ENCODE measurements around the gene PRKN. TPM values are rescaled to one million over a fixed set of nuclear protein-coding genes. Genes with fewer than 3 reads are reported as not detected.
"Not testable (repeated sequence)": the region's sequence is repeated elsewhere in the genome, so short reads cannot be mapped to it uniquely, and the experiment has no call there.

Gene PRKN
- total and polyA plus RNA-seq, 9 donors = 3.0 to 15.0 (median 9.2) TPM

DNA sequence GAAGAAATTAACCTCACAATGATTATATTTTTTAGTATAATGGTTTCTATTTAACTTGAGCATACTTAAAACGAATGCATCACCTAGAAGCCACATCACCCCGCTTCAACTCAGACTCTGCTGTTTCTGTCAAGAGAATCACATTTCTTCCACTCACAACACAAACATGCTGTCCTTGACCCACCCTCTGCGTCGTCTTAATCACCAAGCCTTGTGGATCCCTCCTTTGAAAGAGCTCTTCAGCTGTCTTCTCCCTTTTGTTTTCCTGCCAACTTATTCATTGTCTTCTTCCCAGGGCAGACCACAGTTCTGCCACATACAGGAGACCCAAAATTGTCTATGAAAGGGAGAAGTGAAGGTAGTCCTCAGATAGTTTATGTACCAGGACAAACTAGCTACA, 858.1 kb downstream of the PRKN start:
- TF ChIP-seq EP300 (IDR thresholded peaks at IDR 0.05) = no peak
- H3K4me3 ChIP-seq = no peak overlapping the region
- intact Hi-C loops (cut with DNase I) = no loop called here
- no peaks in the 10 kb centered on the region for H3K27me3 ChIP-seq
- no peaks in the 10 kb centered on the region for H3K4me1 ChIP-seq (ENCODE audit: insufficient read depth)
- 27 to 37% (median 34%) methylated on average over 4 of the region's 4 CpGs for WGBS, 3 donors
- no peak overlapping the region for H3K27ac ChIP-seq
- H3K36me3 ChIP-seq = no peaks in the 10 kb centered on the region
- no peaks in the 10 kb centered on the region for H3K9me3 ChIP-seq
- no peak for DNase-seq

DNA sequence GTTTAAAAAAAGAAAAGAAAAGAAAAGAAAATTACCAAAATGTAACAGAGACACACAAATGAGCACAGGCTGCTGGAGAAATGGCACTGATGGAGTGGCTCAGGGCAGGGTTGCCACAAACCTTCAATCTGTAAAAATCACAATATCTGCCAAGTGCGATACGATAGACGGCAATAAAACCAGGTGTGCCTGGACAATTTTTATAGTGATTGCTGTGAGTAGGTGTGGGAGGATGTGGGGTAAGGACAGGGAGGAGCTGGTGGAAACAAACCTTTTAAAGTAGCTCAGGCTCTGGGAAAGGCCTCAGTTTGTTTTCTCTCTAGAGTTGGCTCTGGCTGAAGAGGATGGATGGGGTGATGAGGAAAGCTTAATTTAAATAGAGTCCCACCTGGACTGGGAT, 861.0 kb downstream of the PRKN start:
- 94 to 99% (median 94%) methylated on average over 3 of the region's 3 CpGs for WGBS, 3 donors
- intact Hi-C loops (cut with DNase I) = no loop called here
- no peak for TF ChIP-seq EP300 (IDR thresholded peaks at IDR 0.05)
- TF ChIP-seq, protein P1, sequence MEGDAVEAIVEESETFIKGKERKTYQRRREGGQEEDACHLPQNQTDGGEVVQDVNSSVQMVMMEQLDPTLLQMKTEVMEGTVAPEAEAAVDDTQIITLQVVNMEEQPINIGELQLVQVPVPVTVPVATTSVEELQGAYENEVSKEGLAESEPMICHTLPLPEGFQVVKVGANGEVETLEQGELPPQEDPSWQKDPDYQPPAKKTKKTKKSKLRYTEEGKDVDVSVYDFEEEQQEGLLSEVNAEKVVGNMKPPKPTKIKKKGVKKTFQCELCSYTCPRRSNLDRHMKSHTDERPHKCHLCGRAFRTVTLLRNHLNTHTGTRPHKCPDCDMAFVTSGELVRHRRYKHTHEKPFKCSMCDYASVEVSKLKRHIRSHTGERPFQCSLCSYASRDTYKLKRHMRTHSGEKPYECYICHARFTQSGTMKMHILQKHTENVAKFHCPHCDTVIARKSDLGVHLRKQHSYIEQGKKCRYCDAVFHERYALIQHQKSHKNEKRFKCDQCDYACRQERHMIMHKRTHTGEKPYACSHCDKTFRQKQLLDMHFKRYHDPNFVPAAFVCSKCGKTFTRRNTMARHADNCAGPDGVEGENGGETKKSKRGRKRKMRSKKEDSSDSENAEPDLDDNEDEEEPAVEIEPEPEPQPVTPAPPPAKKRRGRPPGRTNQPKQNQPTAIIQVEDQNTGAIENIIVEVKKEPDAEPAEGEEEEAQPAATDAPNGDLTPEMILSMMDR (IDR thresholded peaks at IDR 0.05) = no peak
- TF ChIP-seq POLR2A (IDR thresholded peaks at IDR 0.05) = no peak
- Histone ChIP-seq H3K27ac (no peak overlapping the region), H3K36me3 (no peaks in the 10 kb centered on the region), H3K27me3 (no peaks in the 10 kb centered on the region), H3K9me3 (no peaks in the 10 kb centered on the region), H3K4me3 (no peak overlapping the region), H3K4me1 (ENCODE audit: insufficient read depth) (no peaks in the 10 kb centered on the region)
- DNase-seq = no peak

DNA sequence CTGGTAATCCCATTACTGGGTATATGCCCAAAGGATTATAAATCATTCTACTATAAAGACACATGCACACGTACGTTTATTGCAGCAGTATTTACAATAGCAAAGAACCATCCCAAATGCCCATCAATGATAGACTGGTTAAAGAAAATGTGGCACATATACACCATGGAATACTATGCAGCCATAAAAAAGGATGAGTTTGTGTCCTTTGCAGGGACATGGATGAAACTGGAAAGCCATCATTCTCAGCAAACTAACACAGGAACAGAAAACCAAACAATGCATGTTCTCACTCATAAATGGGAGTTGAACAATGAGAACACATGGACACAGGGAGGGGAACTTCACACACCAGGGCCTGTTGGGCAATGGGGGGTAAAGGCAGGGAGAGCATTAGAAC, 866.5 kb downstream of the PRKN start:
- H3K36me3 ChIP-seq; H3K4me3 ChIP-seq; H3K27ac ChIP-seq; H3K4me1 ChIP-seq (ENCODE audit: insufficient read depth); intact Hi-C loops (cut with DNase I); H3K27me3 ChIP-seq; H3K9me3 ChIP-seq; DNase-seq: not testable (repeated sequence)
- WGBS, 3 donors = 45 to 91% (median 91%) methylated on average over 2 of the region's 2 CpGs

DNA sequence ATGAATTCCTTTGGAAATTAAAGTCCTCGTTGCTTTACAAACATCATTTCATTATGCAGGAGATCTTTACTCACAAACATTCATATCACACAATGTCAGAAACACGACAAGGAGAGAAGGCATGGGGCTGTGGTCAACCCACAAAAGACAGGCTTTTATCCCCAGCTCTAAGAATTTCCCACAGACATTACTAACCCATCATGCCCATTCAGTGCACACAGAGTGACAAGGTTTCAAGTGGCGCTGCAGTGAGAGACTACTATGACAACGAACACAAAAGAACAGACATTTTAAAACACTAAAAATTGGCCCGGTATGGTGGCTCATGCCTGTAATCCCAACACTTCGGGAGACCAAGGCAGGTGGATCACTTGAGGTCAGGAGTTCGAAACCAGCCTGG, 873.9 kb downstream of the PRKN start:
- intact Hi-C loops (cut with DNase I) = no loop called here
- TF ChIP-seq, protein P1 (IDR thresholded peaks at IDR 0.05) = no peak
- no peaks in the 10 kb centered on the region for H3K9me3 ChIP-seq
- no peak overlapping the region for H3K4me3 ChIP-seq
- WGBS, 3 donors = 83 to 86% (median 84%) methylated on average over 7 of the region's 7 CpGs
- no peaks in the 10 kb centered on the region for H3K4me1 ChIP-seq (ENCODE audit: insufficient read depth)
- H3K36me3 ChIP-seq = no peaks in the 10 kb centered on the region
- no peak overlapping the region for H3K27ac ChIP-seq
- no peak for DNase-seq
- H3K27me3 ChIP-seq = no peaks in the 10 kb centered on the region

DNA sequence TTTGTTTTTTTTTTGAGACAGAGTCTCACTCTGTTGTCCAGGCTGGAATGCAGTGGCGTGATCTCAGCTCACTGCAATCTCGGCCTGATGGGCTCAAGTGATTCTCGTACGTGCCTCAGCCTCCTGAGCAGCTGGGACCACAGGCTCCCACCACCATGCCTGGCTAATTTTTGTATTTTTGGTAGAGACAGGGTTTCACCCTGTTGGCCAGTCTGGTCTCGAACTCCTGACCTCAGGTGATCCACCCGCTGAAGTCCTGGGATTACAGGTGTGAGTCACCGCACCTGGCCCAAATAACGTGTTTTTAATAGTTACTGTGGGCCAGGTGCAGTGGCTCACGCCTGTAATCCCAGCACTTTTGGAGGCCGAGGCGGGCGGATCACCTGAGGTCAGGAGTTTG, 876.1 kb downstream of the PRKN start:
- H3K4me1 ChIP-seq (ENCODE audit: insufficient read depth); H3K27me3 ChIP-seq; H3K9me3 ChIP-seq; DNase-seq; H3K36me3 ChIP-seq; H3K4me3 ChIP-seq; H3K27ac ChIP-seq; intact Hi-C loops (cut with DNase I): not testable (repeated sequence)
- 97 to 98% (median 97%) methylated on average over 12 of the region's 12 CpGs for WGBS, 3 donors

DNA sequence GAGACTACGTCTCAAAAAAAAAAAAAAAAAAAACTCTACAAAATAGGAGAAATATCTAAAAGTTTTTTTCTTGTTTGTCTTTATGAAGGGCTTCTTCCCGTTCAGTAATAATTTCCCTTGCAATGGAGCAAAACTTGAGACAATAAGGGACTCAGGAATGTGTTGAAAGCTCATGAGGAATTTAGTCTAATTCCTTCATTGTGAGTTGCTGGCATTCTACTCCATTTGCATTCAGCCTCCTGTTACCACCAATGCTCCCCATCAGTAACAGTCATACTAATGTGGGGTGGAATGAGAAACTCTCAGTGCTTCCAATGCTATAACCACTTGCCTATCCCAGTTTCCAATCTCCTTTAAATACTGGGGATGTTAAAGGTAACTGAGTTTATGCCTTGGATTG, 877.0 kb downstream of the PRKN start:
- H3K4me1 ChIP-seq (ENCODE audit: insufficient read depth) = no peaks in the 10 kb centered on the region
- H3K27ac ChIP-seq = no peak overlapping the region
- intact Hi-C loops (cut with DNase I) = no loop called here
- H3K27me3 ChIP-seq = no peaks in the 10 kb centered on the region
- no peak overlapping the region for H3K4me3 ChIP-seq
- 85 to 97% (median 89%) methylated on average over 2 of the region's 2 CpGs for WGBS, 3 donors
- no peak for TF ChIP-seq POLR2A (IDR thresholded peaks at IDR 0.05)
- no peak for TF ChIP-seq EP300 (IDR thresholded peaks at IDR 0.05)
- TF ChIP-seq, protein P1 (IDR thresholded peaks at IDR 0.05) = no peak
- no peaks in the 10 kb centered on the region for H3K36me3 ChIP-seq
- no peaks in the 10 kb centered on the region for H3K9me3 ChIP-seq
- DNase-seq = no peak
